SK-N-SH treated with all-trans-retinoic acid at 6 μM for 48 hours (cell line): ENCODE data around the gene ARMH3.

Source experiments
- ARNTL ChIP-seq: fragments of 450-650 bp; formaldehyde crosslinking; IDR thresholded peaks from 2 replicates; pipeline ENCODE4 v1.5.0; 2020; ENCODE audit warnings: low read depth, mild to moderate bottlenecking, moderate library complexity, borderline replicate concordance
- BACH2 ChIP-seq: fragments of 250-450 bp; sonication (Bioruptor Pico); IDR thresholded peaks from 2 replicates; pipeline ENCODE4 v1.9.0; 2021; ENCODE audit warnings: mild to moderate bottlenecking, borderline replicate concordance
- ESRRG ChIP-seq: fragments of 250-450 bp; sonication (Bioruptor Pico); IDR thresholded peaks from 2 replicates; pipeline ENCODE4 v1.6.1; 2021; ENCODE audit warnings: mild to moderate bottlenecking
- GLIS3 ChIP-seq: fragments of 250-450 bp; sonication (Bioruptor Pico); IDR thresholded peaks from 2 replicates; pipeline ENCODE4 v1.5.0; 2020; ENCODE audit warnings: mild to moderate bottlenecking, moderate library complexity
- ISL1 ChIP-seq: fragments of 250-450 bp; sonication (Bioruptor Pico); IDR thresholded peaks from 2 replicates; pipeline ENCODE4 v2.1.2; 2022; ENCODE audit warnings: mild to moderate bottlenecking, moderate library complexity
- PATZ1 ChIP-seq: fragments of 250-450 bp; sonication (Bioruptor Pico); IDR thresholded peaks from 2 replicates; pipeline ENCODE4 v1.8.0; 2020; ENCODE audit warnings: mild to moderate bottlenecking, moderate library complexity, borderline replicate concordance
- SNAI2 ChIP-seq: fragments of 250-450 bp; sonication (Bioruptor Pico); IDR thresholded peaks from 2 replicates; pipeline ENCODE4 v1.5.0; 2020; ENCODE audit warnings: mild to moderate bottlenecking, moderate library complexity
- TCF4 ChIP-seq: fragments of 250-450 bp; sonication (Bioruptor Pico); IDR thresholded peaks from 2 replicates; pipeline ENCODE4 v1.8.0; 2021; ENCODE audit warnings: mild to moderate bottlenecking, moderate library complexity, borderline replicate concordance
- ZFP3 ChIP-seq: fragments of 250-450 bp; sonication (Bioruptor Pico); IDR thresholded peaks from 2 replicates; pipeline ENCODE4 v1.5.0; 2020; ENCODE audit warnings: mild to moderate bottlenecking, moderate library complexity
- ZFP30 ChIP-seq: fragments of 450-650 bp; formaldehyde crosslinking; IDR thresholded peaks from 2 replicates; pipeline ENCODE4 v1.5.0; 2022; ENCODE audit warnings: mild to moderate bottlenecking, moderate library complexity
- ZNF565 ChIP-seq: fragments of 450-650 bp; formaldehyde crosslinking; conservative IDR thresholded peaks from 2 replicates; pipeline ENCODE4 v1.5.0; 2020; ENCODE audit warnings: low read depth, mild to moderate bottlenecking, moderate library complexity
- ZNF8 ChIP-seq: fragments of 450-650 bp; formaldehyde crosslinking; IDR thresholded peaks from 2 replicates; pipeline ENCODE4 v1.5.0; 2020; ENCODE audit warnings: mild to moderate bottlenecking, moderate library complexity
- TF ChIP-seq, protein P1 (sequence below): fragments of 250-450 bp; sonication (Bioruptor Pico); IDR thresholded peaks from 2 replicates; pipeline ENCODE4 v1.5.0; 2020; ENCODE audit warnings: mild to moderate bottlenecking, moderate library complexity
- TF ChIP-seq, protein P2 (sequence below): fragments of 250-450 bp; sonication (Bioruptor Pico); IDR thresholded peaks from 2 replicates; pipeline ENCODE4 v1.8.0; 2021; ENCODE audit warnings: low read depth, mild to moderate bottlenecking, moderate library complexity, borderline replicate concordance

GRCh38 chr10:101857802-101858476, 198.0 kb downstream of the ARMH3 start:
- no peak for TF ChIP-seq ZNF565 (CRISPR knock-in tag)
- TF ChIP-seq ZFP3: no peak
- TF ChIP-seq PATZ1 (CRISPR knock-in tag): no peak
- no peak for TF ChIP-seq TCF4
- no peak for TF ChIP-seq ESRRG
- TF ChIP-seq ZNF8 (CRISPR knock-in tag): no peak
- TF ChIP-seq, protein P1, sequence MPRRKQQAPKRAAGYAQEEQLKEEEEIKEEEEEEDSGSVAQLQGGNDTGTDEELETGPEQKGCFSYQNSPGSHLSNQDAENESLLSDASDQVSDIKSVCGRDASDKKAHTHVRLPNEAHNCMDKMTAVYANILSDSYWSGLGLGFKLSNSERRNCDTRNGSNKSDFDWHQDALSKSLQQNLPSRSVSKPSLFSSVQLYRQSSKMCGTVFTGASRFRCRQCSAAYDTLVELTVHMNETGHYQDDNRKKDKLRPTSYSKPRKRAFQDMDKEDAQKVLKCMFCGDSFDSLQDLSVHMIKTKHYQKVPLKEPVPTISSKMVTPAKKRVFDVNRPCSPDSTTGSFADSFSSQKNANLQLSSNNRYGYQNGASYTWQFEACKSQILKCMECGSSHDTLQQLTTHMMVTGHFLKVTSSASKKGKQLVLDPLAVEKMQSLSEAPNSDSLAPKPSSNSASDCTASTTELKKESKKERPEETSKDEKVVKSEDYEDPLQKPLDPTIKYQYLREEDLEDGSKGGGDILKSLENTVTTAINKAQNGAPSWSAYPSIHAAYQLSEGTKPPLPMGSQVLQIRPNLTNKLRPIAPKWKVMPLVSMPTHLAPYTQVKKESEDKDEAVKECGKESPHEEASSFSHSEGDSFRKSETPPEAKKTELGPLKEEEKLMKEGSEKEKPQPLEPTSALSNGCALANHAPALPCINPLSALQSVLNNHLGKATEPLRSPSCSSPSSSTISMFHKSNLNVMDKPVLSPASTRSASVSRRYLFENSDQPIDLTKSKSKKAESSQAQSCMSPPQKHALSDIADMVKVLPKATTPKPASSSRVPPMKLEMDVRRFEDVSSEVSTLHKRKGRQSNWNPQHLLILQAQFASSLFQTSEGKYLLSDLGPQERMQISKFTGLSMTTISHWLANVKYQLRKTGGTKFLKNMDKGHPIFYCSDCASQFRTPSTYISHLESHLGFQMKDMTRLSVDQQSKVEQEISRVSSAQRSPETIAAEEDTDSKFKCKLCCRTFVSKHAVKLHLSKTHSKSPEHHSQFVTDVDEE: no peak
- TF ChIP-seq GLIS3 (CRISPR knock-in tag): no peak
- TF ChIP-seq ZFP30 (CRISPR knock-in tag): no peak
- TF ChIP-seq ARNTL (CRISPR knock-in tag): no peak
- no peak for TF ChIP-seq ISL1 (CRISPR knock-in tag)
- TF ChIP-seq, protein P2, sequence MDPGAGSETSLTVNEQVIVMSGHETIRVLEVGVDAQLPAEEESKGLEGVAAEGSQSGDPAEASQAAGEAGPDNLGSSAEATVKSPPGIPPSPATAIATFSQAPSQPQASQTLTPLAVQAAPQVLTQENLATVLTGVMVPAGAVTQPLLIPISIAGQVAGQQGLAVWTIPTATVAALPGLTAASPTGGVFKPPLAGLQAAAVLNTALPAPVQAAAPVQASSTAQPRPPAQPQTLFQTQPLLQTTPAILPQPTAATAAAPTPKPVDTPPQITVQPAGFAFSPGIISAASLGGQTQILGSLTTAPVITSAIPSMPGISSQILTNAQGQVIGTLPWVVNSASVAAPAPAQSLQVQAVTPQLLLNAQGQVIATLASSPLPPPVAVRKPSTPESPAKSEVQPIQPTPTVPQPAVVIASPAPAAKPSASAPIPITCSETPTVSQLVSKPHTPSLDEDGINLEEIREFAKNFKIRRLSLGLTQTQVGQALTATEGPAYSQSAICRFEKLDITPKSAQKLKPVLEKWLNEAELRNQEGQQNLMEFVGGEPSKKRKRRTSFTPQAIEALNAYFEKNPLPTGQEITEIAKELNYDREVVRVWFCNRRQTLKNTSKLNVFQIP (CRISPR knock-in tag): no peak
- TF ChIP-seq BACH2 (CRISPR knock-in tag): no peak
- TF ChIP-seq SNAI2 (CRISPR knock-in tag): no peak
